GM10266 (cell line): ENCODE measurements around the gene CCNE1.

Experiments
- DNase-seq: peaks from one replicate; pipeline ENCODE4 v3.0.0; 2012; ENCODE audit errors: extremely low spot score
- TF ChIP-seq, protein P1 (sequence below): IDR thresholded peaks from 2 replicates; pipeline ENCODE4 v1.5.1; 2012; ENCODE audit warnings: mild to moderate bottlenecking, low read depth; ENCODE audit not compliant: control insufficient read depth, insufficient read depth; ENCODE audit errors: missing control alignments

The CCNE1 gene

DNA sequence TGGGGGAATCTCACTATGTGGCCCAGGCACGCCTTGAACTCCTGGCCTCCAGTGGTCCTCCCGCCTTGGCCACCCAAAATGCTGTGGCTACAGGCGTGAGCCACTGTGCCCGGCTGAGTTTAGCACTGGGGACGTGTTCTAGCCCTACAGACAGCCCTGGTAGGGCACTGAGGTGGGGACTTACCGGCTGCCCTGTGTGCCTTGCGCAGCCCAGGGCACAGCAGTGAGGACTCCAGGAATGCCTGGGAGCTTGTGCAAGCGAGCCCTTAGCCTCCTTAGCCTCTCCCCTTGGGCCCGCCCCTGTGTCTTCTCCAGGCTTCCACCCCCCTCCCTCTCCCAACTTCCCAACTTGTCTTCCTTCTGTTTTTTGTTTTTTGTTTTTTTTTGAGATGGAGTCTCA is 21.0 kb downstream of the CCNE1 start:
- no peak for DNase-seq
- TF ChIP-seq, protein P1, sequence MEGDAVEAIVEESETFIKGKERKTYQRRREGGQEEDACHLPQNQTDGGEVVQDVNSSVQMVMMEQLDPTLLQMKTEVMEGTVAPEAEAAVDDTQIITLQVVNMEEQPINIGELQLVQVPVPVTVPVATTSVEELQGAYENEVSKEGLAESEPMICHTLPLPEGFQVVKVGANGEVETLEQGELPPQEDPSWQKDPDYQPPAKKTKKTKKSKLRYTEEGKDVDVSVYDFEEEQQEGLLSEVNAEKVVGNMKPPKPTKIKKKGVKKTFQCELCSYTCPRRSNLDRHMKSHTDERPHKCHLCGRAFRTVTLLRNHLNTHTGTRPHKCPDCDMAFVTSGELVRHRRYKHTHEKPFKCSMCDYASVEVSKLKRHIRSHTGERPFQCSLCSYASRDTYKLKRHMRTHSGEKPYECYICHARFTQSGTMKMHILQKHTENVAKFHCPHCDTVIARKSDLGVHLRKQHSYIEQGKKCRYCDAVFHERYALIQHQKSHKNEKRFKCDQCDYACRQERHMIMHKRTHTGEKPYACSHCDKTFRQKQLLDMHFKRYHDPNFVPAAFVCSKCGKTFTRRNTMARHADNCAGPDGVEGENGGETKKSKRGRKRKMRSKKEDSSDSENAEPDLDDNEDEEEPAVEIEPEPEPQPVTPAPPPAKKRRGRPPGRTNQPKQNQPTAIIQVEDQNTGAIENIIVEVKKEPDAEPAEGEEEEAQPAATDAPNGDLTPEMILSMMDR, result no peak

- TF ChIP-seq, protein P1, result no peak
- DNase-seq, result no peak
Measured at GRCh38 chr19:29833614-29834261, 21.9 kb downstream of the CCNE1 start.

GRCh38 chr19:29834991-29835846 is 23.4 kb downstream of the CCNE1 start:
- no peak for DNase-seq
- TF ChIP-seq, protein P1, result no peak

DNA sequence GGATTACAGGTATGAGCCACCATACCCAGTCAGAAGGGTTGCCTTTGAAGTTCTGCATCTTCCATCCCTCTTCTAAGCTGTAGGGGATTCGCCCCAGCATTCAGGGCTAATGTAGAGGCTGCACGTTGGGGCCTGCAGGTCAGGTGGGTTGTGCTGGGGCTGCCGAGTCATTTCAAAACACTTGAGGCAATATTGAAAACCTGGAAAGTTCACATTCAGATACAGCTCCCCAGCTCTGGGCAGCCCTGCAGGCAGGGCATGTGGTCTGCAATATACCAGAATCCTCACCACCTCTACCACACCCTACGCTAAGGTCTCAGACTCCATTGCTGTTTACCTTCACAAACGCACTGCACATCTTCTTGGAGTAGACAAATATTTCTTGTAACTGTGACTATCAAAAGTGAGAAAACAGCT is 24.6 kb downstream of the CCNE1 start:
- TF ChIP-seq, protein P1, result no peak

GRCh38 chr19:29837448-29837981 is 25.7 kb downstream of the CCNE1 start:
- DNase-seq, result peak; percentile 82

More for the DNA sequence above, 24.6 kb downstream of the CCNE1 start:
- peak; percentile 67 for DNase-seq

GRCh38 chr19:29837996-29838395 is 26.2 kb downstream of the CCNE1 start:
- no peak for DNase-seq
- TF ChIP-seq, protein P1, result no peak

More at GRCh38 chr19:29837448-29837981, 25.7 kb downstream of the CCNE1 start:
- TF ChIP-seq, protein P1, result no peak
